K562 (cell line): ENCODE measurements around the gene CDC14A. TPM values are rescaled to one million over a fixed set of nuclear protein-coding genes. Genes with fewer than 3 reads are reported as not detected.

Experiments used
- BDP1 ChIP-seq: IDR thresholded peaks from 3 replicates; pipeline ENCODE4 v1.6.1; 2011; ENCODE audit not compliant: insufficient read length, insufficient read depth
- BRCA1 ChIP-seq, 2 experiments: fragments of 450-650 bp in 1 of 2; sonication (generic) in 1 of 2; formaldehyde crosslinking in 1 of 2; IDR thresholded peaks; 2 replicates each; pipeline versions ENCODE4 v1.5.0 to v1.6.1; 2017 to 2020; ENCODE audit warnings: mild to moderate bottlenecking in 1 of 2, missing genetic modification reagents in 1 of 2
- CXXC5 ChIP-seq: fragments of 250-450 bp; sonication (Bioruptor Pico); IDR thresholded peaks from 2 replicates; pipeline ENCODE4 v1.8.0; 2022; ENCODE audit warnings: inconsistent platforms, mild to moderate bottlenecking, moderate library complexity
- DPF2 ChIP-seq: fragments of 450-650 bp; IDR thresholded peaks from 2 replicates; pipeline ENCODE4 v1.6.1; 2016
- ELF1 ChIP-seq: fragments of 200-800 bp; sonication (Bioruptor generic); IDR thresholded peaks from 2 replicates; pipeline ENCODE4 v1.6.1; 2016; ENCODE audit warnings: missing genetic modification characterization, missing compliant biosample characterization
- LCOR ChIP-seq: sonication (generic); formaldehyde crosslinking; IDR thresholded peaks from 2 replicates; pipeline ENCODE4 v1.8.0; 2022; ENCODE audit warnings: mild to moderate bottlenecking, missing genetic modification reagents
- MAFF ChIP-seq: IDR thresholded peaks from 2 replicates; pipeline ENCODE4 v1.6.1; 2012; ENCODE audit warnings: low read length, improper control_type of control experiment
- MAFK ChIP-seq: IDR thresholded peaks from 2 replicates; pipeline ENCODE4 v1.6.1; 2011; ENCODE audit warnings: low read length, improper control_type of control experiment
- MCM2 ChIP-seq: fragments of 450-650 bp; IDR thresholded peaks from 2 replicates; pipeline ENCODE4 v1.6.1; 2017; ENCODE audit warnings: low read depth, mild to moderate bottlenecking
- MEIS2 ChIP-seq: fragments of 450-650 bp; IDR thresholded peaks from 2 replicates; pipeline ENCODE4 v1.6.1; 2014; ENCODE audit warnings: mild to moderate bottlenecking; ENCODE audit not compliant: partially characterized antibody
- NFXL1 ChIP-seq: fragments of 450-650 bp; formaldehyde crosslinking; IDR thresholded peaks from 2 replicates; pipeline ENCODE4 v1.4.0; 2021; ENCODE audit warnings: mild to moderate bottlenecking
- NR3C1 ChIP-seq: sonication (generic); formaldehyde crosslinking; IDR thresholded peaks from 2 replicates; pipeline ENCODE4 v1.8.1; 2022; ENCODE audit warnings: missing genetic modification reagents
- PHF8 ChIP-seq: fragments of 200-600 bp; sonication (generic); IDR thresholded peaks from 2 replicates; pipeline ENCODE4 v1.6.1; 2012; ENCODE audit warnings: mixed run types, mild to moderate bottlenecking, inconsistent platforms, low read length, moderate library complexity, borderline replicate concordance
- RBM22 ChIP-seq: fragments of 200-400 bp; formaldehyde crosslinking; IDR thresholded peaks from 2 replicates; pipeline ENCODE4 v1.6.1; 2018; ENCODE audit warnings: low read length, low read depth; ENCODE audit not compliant: poor library complexity, severe bottlenecking
- SLC30A9 ChIP-seq: fragments of 250-450 bp; sonication (Bioruptor Pico); IDR thresholded peaks from 2 replicates; pipeline ENCODE4 v1.8.0; 2022; ENCODE audit warnings: mild to moderate bottlenecking, moderate library complexity
- SUPT5H ChIP-seq: fragments of 450-650 bp; IDR thresholded peaks from 2 replicates; pipeline ENCODE4 v1.6.1; 2016
- TEAD2 ChIP-seq: fragments of 450-650 bp; IDR thresholded peaks from 2 replicates; pipeline ENCODE4 v1.6.1; 2016; ENCODE audit warnings: missing genetic modification characterization, control low read depth, missing compliant biosample characterization
- ZC3H4 ChIP-seq: sonication (generic); formaldehyde crosslinking; IDR thresholded peaks from 2 replicates; pipeline ENCODE4 v1.9.0; 2021; ENCODE audit warnings: missing genetic modification reagents, borderline replicate concordance
- ZNF347 ChIP-seq: fragments of 450-650 bp; formaldehyde crosslinking; IDR thresholded peaks from 2 replicates; pipeline ENCODE4 v1.4.0; 2020; ENCODE audit warnings: low read depth, mild to moderate bottlenecking, moderate library complexity
- ZNF445 ChIP-seq: fragments of 250-450 bp; sonication (Bioruptor Pico); IDR thresholded peaks from 2 replicates; pipeline ENCODE4 v1.4.0; 2020; ENCODE audit warnings: low read depth, mild to moderate bottlenecking, moderate library complexity
- ZNF507 ChIP-seq: conservative IDR thresholded peaks from 2 replicates; pipeline ENCODE4 v1.6.1; 2017; ENCODE audit warnings: missing genetic modification characterization, missing compliant biosample characterization
- ZNF561 ChIP-seq: fragments of 450-650 bp; formaldehyde crosslinking; conservative IDR thresholded peaks from 2 replicates; pipeline ENCODE4 v1.4.0; 2020; ENCODE audit warnings: mild to moderate bottlenecking, moderate library complexity
- ZNF589 ChIP-seq: fragments of 200-800 bp; sonication (Bioruptor generic); IDR thresholded peaks from 2 replicates; pipeline ENCODE4 v1.6.1; 2016; ENCODE audit warnings: low read depth, missing genetic modification characterization, missing compliant biosample characterization
- polyA plus RNA-seq, 8 experiments: library from polyadenylated mRNA; depleted of rRNA in 4 of 8; stranded (reverse) in 5 of 8; unstranded in 3 of 8; fragments of >200 nt; fragmentation: Nextera tagmentation in 2 of 8; fragmentation: Illumina TruSeq in 1 of 8; extraction: Ambion mirVana in 2 of 8; extraction: Trizol in 1 of 8; gene quantifications; 2 replicates each; pipeline versions ENCODE4 v1.2.1 to v1.2.3, GENCODE V29; 2011 to 2014; ENCODE audit warnings: inconsistent platforms in 1 of 8, missing spikeins in 1 of 8
- total RNA-seq, 7 experiments: library from RNA; depleted of rRNA in 6 of 7; stranded (reverse); fragments of >200 nt in 6 of 7; fragmentation: Illumina TruSeq in 2 of 7; extraction: Trizol in 2 of 7; gene quantifications; 2 replicates each; pipeline versions ENCODE4 v1.2.1 to v1.2.3, GENCODE V29; 2011 to 2021; ENCODE audit warnings: low replicate concordance in 1 of 7
- TF ChIP-seq, protein P1 (sequence below): fragments of 250-450 bp; sonication (Bioruptor Pico); IDR thresholded peaks from 2 replicates; pipeline ENCODE4 v1.4.0; 2020
- TF ChIP-seq, protein P2 (sequence below): fragments of 450-650 bp; IDR thresholded peaks from 2 replicates; pipeline ENCODE4 v1.6.1; 2016

The CDC14A gene
- total and polyA plus RNA-seq, 9 of the 15 experiments (the other 6 are each of a cell fraction or from before 2014, with no cell fraction given) = 17.0 to 74.3 (median 33.4) TPM

- TF ChIP-seq MEIS2 (peak; percentile 73), MAFK (peak; percentile 14; the same call in 1 of the 2 replicates), BRCA1 (IDR thresholded peaks at IDR 0.05) (no peak), BRCA1 (CRISPR knock-in tag; IDR thresholded peaks at IDR 0.05) (no peak), NFXL1 (CRISPR knock-in tag) (no peak), LCOR (CRISPR knock-in tag) (no peak), RBM22 (no peak), ZNF507 (tag) (no peak), NR3C1 (CRISPR knock-in tag) (no peak), ZNF347 (CRISPR knock-in tag) (no peak), SUPT5H (no peak), ZNF445 (CRISPR knock-in tag) (no peak), ELF1 (tag) (no peak), TEAD2 (tag) (no peak), SLC30A9 (CRISPR knock-in tag) (no peak), ZC3H4 (CRISPR knock-in tag) (no peak), ZNF589 (CRISPR knock-in tag) (0 out of 2 replicates have a peak, but pooled peaks have one; percentile 19), BDP1 (no peak), DPF2 (no peak), ZNF561 (CRISPR knock-in tag) (no peak), MCM2 (no peak), MAFF (peak; percentile 51; the same call in 1 of the 2 replicates), CXXC5 (CRISPR knock-in tag) (no peak), PHF8 (no peak)
- TF ChIP-seq, protein P1, sequence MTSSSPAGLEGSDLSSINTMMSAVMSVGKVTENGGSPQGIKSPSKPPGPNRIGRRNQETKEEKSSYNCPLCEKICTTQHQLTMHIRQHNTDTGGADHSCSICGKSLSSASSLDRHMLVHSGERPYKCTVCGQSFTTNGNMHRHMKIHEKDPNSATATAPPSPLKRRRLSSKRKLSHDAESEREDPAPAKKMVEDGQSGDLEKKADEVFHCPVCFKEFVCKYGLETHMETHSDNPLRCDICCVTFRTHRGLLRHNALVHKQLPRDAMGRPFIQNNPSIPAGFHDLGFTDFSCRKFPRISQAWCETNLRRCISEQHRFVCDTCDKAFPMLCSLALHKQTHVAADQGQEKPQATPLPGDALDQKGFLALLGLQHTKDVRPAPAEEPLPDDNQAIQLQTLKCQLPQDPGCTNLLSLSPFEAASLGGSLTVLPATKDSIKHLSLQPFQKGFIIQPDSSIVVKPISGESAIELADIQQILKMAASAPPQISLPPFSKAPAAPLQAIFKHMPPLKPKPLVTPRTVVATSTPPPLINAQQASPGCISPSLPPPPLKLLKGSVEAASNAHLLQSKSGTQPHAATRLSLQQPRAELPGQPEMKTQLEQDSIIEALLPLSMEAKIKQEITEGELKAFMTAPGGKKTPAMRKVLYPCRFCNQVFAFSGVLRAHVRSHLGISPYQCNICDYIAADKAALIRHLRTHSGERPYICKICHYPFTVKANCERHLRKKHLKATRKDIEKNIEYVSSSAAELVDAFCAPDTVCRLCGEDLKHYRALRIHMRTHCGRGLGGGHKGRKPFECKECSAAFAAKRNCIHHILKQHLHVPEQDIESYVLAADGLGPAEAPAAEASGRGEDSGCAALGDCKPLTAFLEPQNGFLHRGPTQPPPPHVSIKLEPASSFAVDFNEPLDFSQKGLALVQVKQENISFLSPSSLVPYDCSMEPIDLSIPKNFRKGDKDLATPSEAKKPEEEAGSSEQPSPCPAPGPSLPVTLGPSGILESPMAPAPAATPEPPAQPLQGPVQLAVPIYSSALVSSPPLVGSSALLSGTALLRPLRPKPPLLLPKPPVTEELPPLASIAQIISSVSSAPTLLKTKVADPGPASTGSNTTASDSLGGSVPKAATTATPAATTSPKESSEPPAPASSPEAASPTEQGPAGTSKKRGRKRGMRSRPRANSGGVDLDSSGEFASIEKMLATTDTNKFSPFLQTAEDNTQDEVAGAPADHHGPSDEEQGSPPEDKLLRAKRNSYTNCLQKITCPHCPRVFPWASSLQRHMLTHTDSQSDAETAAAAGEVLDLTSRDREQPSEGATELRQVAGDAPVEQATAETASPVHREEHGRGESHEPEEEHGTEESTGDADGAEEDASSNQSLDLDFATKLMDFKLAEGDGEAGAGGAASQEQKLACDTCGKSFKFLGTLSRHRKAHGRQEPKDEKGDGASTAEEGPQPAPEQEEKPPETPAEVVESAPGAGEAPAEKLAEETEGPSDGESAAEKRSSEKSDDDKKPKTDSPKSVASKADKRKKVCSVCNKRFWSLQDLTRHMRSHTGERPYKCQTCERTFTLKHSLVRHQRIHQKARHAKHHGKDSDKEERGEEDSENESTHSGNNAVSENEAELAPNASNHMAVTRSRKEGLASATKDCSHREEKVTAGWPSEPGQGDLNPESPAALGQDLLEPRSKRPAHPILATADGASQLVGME (CRISPR knock-in tag) = no peak
- TF ChIP-seq, protein P2, sequence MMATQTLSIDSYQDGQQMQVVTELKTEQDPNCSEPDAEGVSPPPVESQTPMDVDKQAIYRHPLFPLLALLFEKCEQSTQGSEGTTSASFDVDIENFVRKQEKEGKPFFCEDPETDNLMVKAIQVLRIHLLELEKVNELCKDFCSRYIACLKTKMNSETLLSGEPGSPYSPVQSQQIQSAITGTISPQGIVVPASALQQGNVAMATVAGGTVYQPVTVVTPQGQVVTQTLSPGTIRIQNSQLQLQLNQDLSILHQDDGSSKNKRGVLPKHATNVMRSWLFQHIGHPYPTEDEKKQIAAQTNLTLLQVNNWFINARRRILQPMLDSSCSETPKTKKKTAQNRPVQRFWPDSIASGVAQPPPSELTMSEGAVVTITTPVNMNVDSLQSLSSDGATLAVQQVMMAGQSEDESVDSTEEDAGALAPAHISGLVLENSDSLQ = peak; percentile 79
Observed at GRCh38 chr1:100479620-100480338, 127.5 kb downstream of the CDC14A start (continued).
